ENCODE results near the gene KHNYN.

GRCh38 chr14:24431569-24432258, 2.0 kb downstream of the KHNYN start:
- TF ChIP-seq EZH2 (IDR thresholded peaks at IDR 0.05; ENCODE audit: borderline replicate concordance, low read depth, low read length, severe bottlenecking) = no peak
- peak; percentile 96 for TF ChIP-seq CTCF (IDR thresholded peaks at IDR 0.05; ENCODE audit: borderline replicate concordance, extremely low read depth, low read length, poor library complexity, severe bottlenecking)
